Stomach (tissue), 9 donors: ENCODE data around the gene ZNF689. TPM values are rescaled to one million over a fixed set of nuclear protein-coding genes. Genes with fewer than 3 reads are reported as not detected.

Source experiments
- DNase-seq, 2 donors: peaks; one replicate each; pipeline versions ENCODE4 v3.0.0 to v3.0.0-alpha.2; 2013 to 2019
- H3K27ac ChIP-seq, 5 donors: fragments of 200-600 bp in 4 of 5; sonication (generic) in 4 of 5; one replicate each; pipeline ENCODE4 v1.5.1; 2013 to 2019; ENCODE audit warnings: mild to moderate bottlenecking in 1 of 5, moderate library complexity in 1 of 5
- H3K27me3 ChIP-seq, 3 donors: fragments of 200-600 bp; sonication (generic); one replicate each; pipeline ENCODE4 v1.5.1; 2017 to 2019; ENCODE audit warnings: mixed run types in 1 of 3
- H3K36me3 ChIP-seq, 4 donors: fragments of 200-600 bp; sonication (generic); 1 replicate in 3 of 4; 2 replicates in 1 of 4; pipeline ENCODE4 v1.5.1; 2016 to 2019
- H3K4me1 ChIP-seq, 4 donors: fragments of 200-600 bp; sonication (generic); one replicate each; pipeline ENCODE4 v1.5.1; 2016 to 2019
- H3K4me3 ChIP-seq, 4 donors: fragments of 200-600 bp; sonication (generic) in 3 of 4; one replicate each; pipeline ENCODE4 v1.5.1; 2016 to 2019; ENCODE audit warnings: mild to moderate bottlenecking in 1 of 4
- H3K9me3 ChIP-seq, 4 donors: fragments of 200-600 bp; sonication (generic); one replicate each; pipeline ENCODE4 v1.5.1; 2016 to 2019
- CTCF ChIP-seq, 7 experiments: fragments of 450-650 bp in 4 of 7; fragments of 200-600 bp in 3 of 7; sonication (generic) in 3 of 7; IDR thresholded peaks; one replicate each; pipeline ENCODE4 v1.5.1; 2016 to 2019; ENCODE audit warnings: antibody characterized with exemption in 7 of 7, control low read depth in 2 of 7, mild to moderate bottlenecking in 1 of 7
- EP300 ChIP-seq: sonication (generic); formaldehyde crosslinking; IDR thresholded peaks from one replicate; pipeline ENCODE4 v1.6.1; 2017; ENCODE audit warnings: antibody characterized with exemption
- POLR2A ChIP-seq, 4 donors: fragments of 450-650 bp; IDR thresholded peaks; one replicate each; pipeline ENCODE4 v1.6.1; 2016; ENCODE audit warnings: antibody characterized with exemption in 4 of 4, control low read depth in 2 of 4, mild to moderate bottlenecking in 1 of 4, moderate library complexity in 1 of 4
- POLR2AphosphoS5 ChIP-seq, 3 donors: sonication (generic); formaldehyde crosslinking; IDR thresholded peaks; one replicate each; pipeline ENCODE4 v1.6.1; 2016; ENCODE audit warnings: antibody characterized with exemption in 3 of 3
- WGBS, 5 donors: extraction: QIAGEN DNeasy Blood & Tissue Kit in 3 of 5; methylation state at CpG; one replicate each; pipeline versions ENCODE4 v1.1.5 to v1.1.7; 2013 to 2018; 5-methylcytosine and 5-hydroxymethylcytosine counted together
- intact Hi-C: fragments of 100-400 bp; cut with DNase I; formaldehyde crosslinking; loops from one replicate; pipeline ENCODE4 v1.15.1; 2023; ENCODE audit warnings: low total_unique reads
- polyA plus RNA-seq, 3 donors: library from polyadenylated mRNA; stranded (reverse); fragments of 200-250 nt; gene quantifications; one replicate each; pipeline ENCODE4 v1.2.3, GENCODE V29; 2013
- total RNA-seq, 5 donors: library from RNA; depleted of rRNA; stranded (reverse); fragments of >200 nt; gene quantifications; one replicate each; pipeline versions ENCODE4 v1.1.0 to v1.2.3, GENCODE V29; 2014 to 2016
- donor health status: healthy with polysubstance abuse.
- donor health status: Bipolar disorder and iron deficiency.
- donor health status: healthy.

Gene ZNF689
- total and polyA plus RNA-seq, 8 donors: 0.58 to 86.4 (median 4.1) TPM

- Histone ChIP-seq H3K4me3 (no peak overlapping the region), H3K27ac (no peak overlapping the region), H3K27me3 (no peaks in the 10 kb centered on the region), H3K9me3 (no peaks in the 10 kb centered on the region), H3K36me3 (peaks cover 0 to 5% (median 2%) of the 10 kb centered on the region in 4 donors), H3K4me1 (peaks cover 14 to 42% (median 22%) of the 10 kb centered on the region in 4 donors)
- TF ChIP-seq POLR2AphosphoS5 (IDR thresholded peaks at IDR 0.05) (no peak), POLR2A (IDR thresholded peaks at IDR 0.05) (no peak)
- 55 to 64% (median 58%) methylated on average over 8 of the region's 8 CpGs for WGBS, 5 donors
- DNase-seq: no peak
- intact Hi-C loops: loop anchor here (10.0 kb wide), 1 partner anchor 89 kb away; the partner anchor contains the start of genes FBRS and PRR14
Observed at GRCh38 chr16:30565984-30566383, 44.2 kb downstream of the ZNF689 start.

- Histone ChIP-seq H3K27me3 (no peaks in the 10 kb centered on the region), H3K36me3 (peaks cover 0 to 5% (median 2%) of the 10 kb centered on the region in 4 donors), H3K27ac (no peak overlapping the region), H3K9me3 (no peaks in the 10 kb centered on the region), H3K4me1 (peaks cover 14 to 42% (median 20%) of the 10 kb centered on the region in 4 donors), H3K4me3 (no peak overlapping the region)
- intact Hi-C loops: loop anchor here (10.0 kb wide), 1 partner anchor 89 kb away; the partner anchor contains the start of genes FBRS and PRR14
- TF ChIP-seq POLR2A (IDR thresholded peaks at IDR 0.05) (no peak), EP300 (no peak), POLR2AphosphoS5 (IDR thresholded peaks at IDR 0.05) (no peak), CTCF (IDR thresholded peaks at IDR 0.05) (no peak)
- no peak for DNase-seq
- WGBS, 5 donors: 63 to 73% (median 67%) methylated on average over 7 of the region's 7 CpGs
Observed at GRCh38 chr16:30565526-30565925, 44.7 kb downstream of the ZNF689 start.

GRCh38 chr16:30562021-30562420 lies 48.2 kb downstream of the ZNF689 start:
- TF ChIP-seq CTCF (IDR thresholded peaks at IDR 0.05): no peak
- TF ChIP-seq POLR2A (IDR thresholded peaks at IDR 0.05): no peak
- peak overlapping the region; percentile 43 to 51 (median 47) for H3K4me3 ChIP-seq
- no peaks in the 10 kb centered on the region for H3K36me3 ChIP-seq
- intact Hi-C loops: loop anchor here (10.0 kb wide), 1 partner anchor 93 kb away; the partner anchor contains the start of genes FBRS and PRR14
- 85 to 95% (median 92%) methylated on average over 14 of the region's 14 CpGs for WGBS, 5 donors
- H3K4me1 ChIP-seq: peaks cover 7 to 37% (median 24%) of the 10 kb centered on the region in 4 donors
- H3K27me3 ChIP-seq: no peaks in the 10 kb centered on the region
- DNase-seq: no peak
- H3K27ac ChIP-seq: peak overlapping the region in 3 of 5 donors; percentile 42 to 82 (median 75)
- no peaks in the 10 kb centered on the region for H3K9me3 ChIP-seq

- intact Hi-C loops: loop anchor here (10.0 kb wide), 1 partner anchor 94 kb away; the partner anchor contains the start of genes FBRS and PRR14
- Histone ChIP-seq H3K27me3 (no peaks in the 10 kb centered on the region), H3K36me3 (peaks cover 0 to 1% (median under 1%) of the 10 kb centered on the region in 4 donors), H3K27ac (peak overlapping the region; percentile 20 to 82 (median 75)), H3K9me3 (no peaks in the 10 kb centered on the region), H3K4me3 (peak overlapping the region; percentile 43 to 51 (median 47)), H3K4me1 (peaks cover 7 to 45% (median 32%) of the 10 kb centered on the region in 4 donors)
- no peak for TF ChIP-seq POLR2A (IDR thresholded peaks at IDR 0.05)
- no peak for TF ChIP-seq POLR2AphosphoS5 (IDR thresholded peaks at IDR 0.05)
- TF ChIP-seq CTCF (IDR thresholded peaks at IDR 0.05): no peak
- TF ChIP-seq EP300: no peak
- peak in 1 of 2 donors; percentile 39 for DNase-seq
- WGBS, 5 donors: 15 to 26% (median 20%) methylated on average over 35 to 46 of the region's 46 CpGs
Observed at GRCh38 chr16:30561089-30561816, 48.9 kb downstream of the ZNF689 start.
